ENCODE results near the gene RNF213. TPM values are rescaled to one million over a fixed set of nuclear protein-coding genes. Genes with fewer than 3 reads are reported as not detected.

Gene RNF213
- total and polyA plus RNA-seq, 4 donors: 18.2 to 104 (median 33.5) TPM

DNA sequence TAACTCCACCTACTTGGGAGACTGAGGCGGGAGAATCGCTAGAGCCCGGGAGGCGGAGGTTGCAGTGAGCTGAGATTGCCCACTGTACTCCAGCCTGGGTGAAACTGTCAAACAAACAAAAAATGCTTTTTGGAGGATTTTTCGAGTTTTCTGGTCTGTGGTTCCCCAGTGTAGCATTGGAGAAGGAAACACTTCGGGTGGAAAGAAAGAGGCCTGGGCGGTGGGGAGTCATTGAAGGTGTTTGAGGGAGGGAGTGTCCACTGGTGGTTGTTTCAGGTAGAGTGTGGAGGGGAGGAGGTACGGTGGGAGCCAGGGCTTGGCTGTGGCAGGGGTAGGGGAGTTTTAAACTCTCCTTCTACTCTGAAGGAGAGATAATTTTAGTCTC, 1.2 kb downstream of the RNF213 start:
- DNase-seq (ENCODE audit: low spot score): no peak
- peak overlapping the region; percentile 99 to 100 for H3K27ac ChIP-seq (ENCODE audit: low read depth in 1 of 2, low read length in 2 of 2)
- peak overlapping the region in 2 of 3 donors; percentile 92 to 97 for H3K4me3 ChIP-seq (ENCODE audit: low read depth in 1 of 3, low read length in 3 of 3)
- TF ChIP-seq, protein P1, sequence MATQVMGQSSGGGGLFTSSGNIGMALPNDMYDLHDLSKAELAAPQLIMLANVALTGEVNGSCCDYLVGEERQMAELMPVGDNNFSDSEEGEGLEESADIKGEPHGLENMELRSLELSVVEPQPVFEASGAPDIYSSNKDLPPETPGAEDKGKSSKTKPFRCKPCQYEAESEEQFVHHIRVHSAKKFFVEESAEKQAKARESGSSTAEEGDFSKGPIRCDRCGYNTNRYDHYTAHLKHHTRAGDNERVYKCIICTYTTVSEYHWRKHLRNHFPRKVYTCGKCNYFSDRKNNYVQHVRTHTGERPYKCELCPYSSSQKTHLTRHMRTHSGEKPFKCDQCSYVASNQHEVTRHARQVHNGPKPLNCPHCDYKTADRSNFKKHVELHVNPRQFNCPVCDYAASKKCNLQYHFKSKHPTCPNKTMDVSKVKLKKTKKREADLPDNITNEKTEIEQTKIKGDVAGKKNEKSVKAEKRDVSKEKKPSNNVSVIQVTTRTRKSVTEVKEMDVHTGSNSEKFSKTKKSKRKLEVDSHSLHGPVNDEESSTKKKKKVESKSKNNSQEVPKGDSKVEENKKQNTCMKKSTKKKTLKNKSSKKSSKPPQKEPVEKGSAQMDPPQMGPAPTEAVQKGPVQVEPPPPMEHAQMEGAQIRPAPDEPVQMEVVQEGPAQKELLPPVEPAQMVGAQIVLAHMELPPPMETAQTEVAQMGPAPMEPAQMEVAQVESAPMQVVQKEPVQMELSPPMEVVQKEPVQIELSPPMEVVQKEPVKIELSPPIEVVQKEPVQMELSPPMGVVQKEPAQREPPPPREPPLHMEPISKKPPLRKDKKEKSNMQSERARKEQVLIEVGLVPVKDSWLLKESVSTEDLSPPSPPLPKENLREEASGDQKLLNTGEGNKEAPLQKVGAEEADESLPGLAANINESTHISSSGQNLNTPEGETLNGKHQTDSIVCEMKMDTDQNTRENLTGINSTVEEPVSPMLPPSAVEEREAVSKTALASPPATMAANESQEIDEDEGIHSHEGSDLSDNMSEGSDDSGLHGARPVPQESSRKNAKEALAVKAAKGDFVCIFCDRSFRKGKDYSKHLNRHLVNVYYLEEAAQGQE (IDR thresholded peaks at IDR 0.05): no peak
- no peak for TF ChIP-seq JUND (IDR thresholded peaks at IDR 0.05)
- TF ChIP-seq, protein P2, sequence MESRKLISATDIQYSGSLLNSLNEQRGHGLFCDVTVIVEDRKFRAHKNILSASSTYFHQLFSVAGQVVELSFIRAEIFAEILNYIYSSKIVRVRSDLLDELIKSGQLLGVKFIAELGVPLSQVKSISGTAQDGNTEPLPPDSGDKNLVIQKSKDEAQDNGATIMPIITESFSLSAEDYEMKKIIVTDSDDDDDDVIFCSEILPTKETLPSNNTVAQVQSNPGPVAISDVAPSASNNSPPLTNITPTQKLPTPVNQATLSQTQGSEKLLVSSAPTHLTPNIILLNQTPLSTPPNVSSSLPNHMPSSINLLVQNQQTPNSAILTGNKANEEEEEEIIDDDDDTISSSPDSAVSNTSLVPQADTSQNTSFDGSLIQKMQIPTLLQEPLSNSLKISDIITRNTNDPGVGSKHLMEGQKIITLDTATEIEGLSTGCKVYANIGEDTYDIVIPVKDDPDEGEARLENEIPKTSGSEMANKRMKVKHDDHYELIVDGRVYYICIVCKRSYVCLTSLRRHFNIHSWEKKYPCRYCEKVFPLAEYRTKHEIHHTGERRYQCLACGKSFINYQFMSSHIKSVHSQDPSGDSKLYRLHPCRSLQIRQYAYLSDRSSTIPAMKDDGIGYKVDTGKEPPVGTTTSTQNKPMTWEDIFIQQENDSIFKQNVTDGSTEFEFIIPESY (IDR thresholded peaks at IDR 0.05): no peak
- TF ChIP-seq EGR1 (IDR thresholded peaks at IDR 0.05; ENCODE audit: low read depth in 2 of 2): no peak
- no peak for TF ChIP-seq TAF1 (conservative IDR thresholded peaks at IDR 0.05)
- TF ChIP-seq HNF4G (IDR thresholded peaks at IDR 0.05): no peak
- TF ChIP-seq RAD21 (IDR thresholded peaks at IDR 0.05): no peak
- TF ChIP-seq YY1 (IDR thresholded peaks at IDR 0.05): no peak
- TF ChIP-seq FOXA1 (IDR thresholded peaks at IDR 0.05): no peak
- TF ChIP-seq, protein P3, sequence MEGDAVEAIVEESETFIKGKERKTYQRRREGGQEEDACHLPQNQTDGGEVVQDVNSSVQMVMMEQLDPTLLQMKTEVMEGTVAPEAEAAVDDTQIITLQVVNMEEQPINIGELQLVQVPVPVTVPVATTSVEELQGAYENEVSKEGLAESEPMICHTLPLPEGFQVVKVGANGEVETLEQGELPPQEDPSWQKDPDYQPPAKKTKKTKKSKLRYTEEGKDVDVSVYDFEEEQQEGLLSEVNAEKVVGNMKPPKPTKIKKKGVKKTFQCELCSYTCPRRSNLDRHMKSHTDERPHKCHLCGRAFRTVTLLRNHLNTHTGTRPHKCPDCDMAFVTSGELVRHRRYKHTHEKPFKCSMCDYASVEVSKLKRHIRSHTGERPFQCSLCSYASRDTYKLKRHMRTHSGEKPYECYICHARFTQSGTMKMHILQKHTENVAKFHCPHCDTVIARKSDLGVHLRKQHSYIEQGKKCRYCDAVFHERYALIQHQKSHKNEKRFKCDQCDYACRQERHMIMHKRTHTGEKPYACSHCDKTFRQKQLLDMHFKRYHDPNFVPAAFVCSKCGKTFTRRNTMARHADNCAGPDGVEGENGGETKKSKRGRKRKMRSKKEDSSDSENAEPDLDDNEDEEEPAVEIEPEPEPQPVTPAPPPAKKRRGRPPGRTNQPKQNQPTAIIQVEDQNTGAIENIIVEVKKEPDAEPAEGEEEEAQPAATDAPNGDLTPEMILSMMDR (IDR thresholded peaks at IDR 0.05; ENCODE audit: low read depth, low read length, missing input control): no peak
- TF ChIP-seq, protein P4, sequence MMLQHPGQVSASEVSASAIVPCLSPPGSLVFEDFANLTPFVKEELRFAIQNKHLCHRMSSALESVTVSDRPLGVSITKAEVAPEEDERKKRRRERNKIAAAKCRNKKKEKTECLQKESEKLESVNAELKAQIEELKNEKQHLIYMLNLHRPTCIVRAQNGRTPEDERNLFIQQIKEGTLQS (IDR thresholded peaks at IDR 0.05): no peak
- TF ChIP-seq NR2F2 (IDR thresholded peaks at IDR 0.05): no peak
- no peak for TF ChIP-seq HNF4A (conservative IDR thresholded peaks at IDR 0.05)
- TF ChIP-seq, protein P5, sequence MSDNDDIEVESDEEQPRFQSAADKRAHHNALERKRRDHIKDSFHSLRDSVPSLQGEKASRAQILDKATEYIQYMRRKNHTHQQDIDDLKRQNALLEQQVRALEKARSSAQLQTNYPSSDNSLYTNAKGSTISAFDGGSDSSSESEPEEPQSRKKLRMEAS (IDR thresholded peaks at IDR 0.05): no peak
- TF ChIP-seq SP1 (IDR thresholded peaks at IDR 0.05): no peak
- peaks cover 0 to 2% (median 0%) of the 10 kb centered on the region in 4 donors for H3K36me3 ChIP-seq (ENCODE audit: control insufficient read depth in 4 of 4, insufficient read depth in 3 of 4, low read depth in 1 of 4, low read length in 3 of 4)
- no peaks in the 10 kb centered on the region for H3K27me3 ChIP-seq (ENCODE audit: control insufficient read depth in 4 of 4, insufficient read depth in 4 of 4, low read length in 3 of 4)
- peak overlapping the region in 1 of 2 donors; percentile 94 for H3K9ac ChIP-seq (ENCODE audit: low read depth in 1 of 2, low read length in 2 of 2)
- H3K4me1 ChIP-seq (ENCODE audit: control insufficient read depth in 4 of 4, insufficient read depth in 4 of 4, low read length in 3 of 4): peaks cover 14 to 40% (median 33%) of the 10 kb centered on the region in 4 donors
- no peaks in the 10 kb centered on the region for H3K9me3 ChIP-seq (ENCODE audit: control insufficient read depth in 4 of 4, low read length in 3 of 4)
- WGBS: 57% methylated on average over 8 of the region's 8 CpGs

DNA sequence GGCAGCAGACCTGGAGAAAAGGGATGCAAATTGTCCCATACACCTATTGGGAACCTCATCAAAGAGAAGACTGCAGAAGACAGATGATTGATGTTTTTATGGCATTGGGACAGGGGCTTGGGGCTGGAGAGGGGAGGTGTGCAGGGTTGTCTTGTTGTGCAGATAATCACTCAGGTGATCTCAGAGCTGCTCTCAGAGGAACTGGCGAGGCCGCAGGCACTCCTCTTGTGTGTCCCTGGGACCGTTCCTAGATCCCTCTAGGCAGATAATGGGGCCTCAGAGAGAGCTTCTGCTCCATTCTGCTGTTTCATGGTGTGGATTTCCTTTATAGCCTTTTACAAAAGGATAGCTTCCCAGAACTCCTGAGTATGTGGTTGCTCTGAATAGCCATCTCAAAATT, 1.6 kb downstream of the RNF213 start:
- peak overlapping the region in 1 of 2 donors; percentile 94 for H3K9ac ChIP-seq (ENCODE audit: low read depth in 1 of 2, low read length in 2 of 2)
- peaks cover 0 to 2% (median under 1%) of the 10 kb centered on the region in 4 donors for H3K36me3 ChIP-seq (ENCODE audit: control insufficient read depth in 4 of 4, insufficient read depth in 3 of 4, low read depth in 1 of 4, low read length in 3 of 4)
- H3K4me1 ChIP-seq (ENCODE audit: control insufficient read depth in 4 of 4, insufficient read depth in 4 of 4, low read length in 3 of 4): peaks cover 14 to 40% (median 33%) of the 10 kb centered on the region in 4 donors
- peak overlapping the region; percentile 99 to 100 for H3K27ac ChIP-seq (ENCODE audit: low read depth in 1 of 2, low read length in 2 of 2)
- WGBS: 74% methylated on average over 3 of the region's 3 CpGs
- no peak overlapping the region for H3K4me3 ChIP-seq (ENCODE audit: low read depth in 1 of 3, low read length in 3 of 3)
- H3K27me3 ChIP-seq (ENCODE audit: control insufficient read depth in 4 of 4, insufficient read depth in 4 of 4, low read length in 3 of 4): no peaks in the 10 kb centered on the region
- H3K9me3 ChIP-seq (ENCODE audit: control insufficient read depth in 4 of 4, low read length in 3 of 4): no peaks in the 10 kb centered on the region
- no peak for DNase-seq (ENCODE audit: low spot score)
- TF ChIP-seq, protein P3 (IDR thresholded peaks at IDR 0.05; ENCODE audit: low read depth, low read length, missing input control): no peak
- TF ChIP-seq, protein P4 (IDR thresholded peaks at IDR 0.05): no peak
- TF ChIP-seq SP1 (IDR thresholded peaks at IDR 0.05): no peak
- TF ChIP-seq, protein P2 (IDR thresholded peaks at IDR 0.05): no peak
- TF ChIP-seq YY1 (IDR thresholded peaks at IDR 0.05): no peak
- TF ChIP-seq JUND (IDR thresholded peaks at IDR 0.05): no peak
- TF ChIP-seq RXRA (IDR thresholded peaks at IDR 0.05): no peak
- TF ChIP-seq, protein P5 (IDR thresholded peaks at IDR 0.05): no peak
- no peak for TF ChIP-seq FOXA2 (IDR thresholded peaks at IDR 0.05)
- TF ChIP-seq HNF4A (conservative IDR thresholded peaks at IDR 0.05): no peak

All from liver (tissue), 9 donors.